ENCODE results near the gene TRMO. TPM values are rescaled to one million over a fixed set of nuclear protein-coding genes. Genes with fewer than 3 reads are reported as not detected.
"Not testable (repeated sequence)": the region's sequence is repeated elsewhere in the genome, so short reads cannot be mapped to it uniquely, and the experiment has no call there.

Gene TRMO
- polyA plus RNA-seq, 1 donor = 19.3 TPM

DNA sequence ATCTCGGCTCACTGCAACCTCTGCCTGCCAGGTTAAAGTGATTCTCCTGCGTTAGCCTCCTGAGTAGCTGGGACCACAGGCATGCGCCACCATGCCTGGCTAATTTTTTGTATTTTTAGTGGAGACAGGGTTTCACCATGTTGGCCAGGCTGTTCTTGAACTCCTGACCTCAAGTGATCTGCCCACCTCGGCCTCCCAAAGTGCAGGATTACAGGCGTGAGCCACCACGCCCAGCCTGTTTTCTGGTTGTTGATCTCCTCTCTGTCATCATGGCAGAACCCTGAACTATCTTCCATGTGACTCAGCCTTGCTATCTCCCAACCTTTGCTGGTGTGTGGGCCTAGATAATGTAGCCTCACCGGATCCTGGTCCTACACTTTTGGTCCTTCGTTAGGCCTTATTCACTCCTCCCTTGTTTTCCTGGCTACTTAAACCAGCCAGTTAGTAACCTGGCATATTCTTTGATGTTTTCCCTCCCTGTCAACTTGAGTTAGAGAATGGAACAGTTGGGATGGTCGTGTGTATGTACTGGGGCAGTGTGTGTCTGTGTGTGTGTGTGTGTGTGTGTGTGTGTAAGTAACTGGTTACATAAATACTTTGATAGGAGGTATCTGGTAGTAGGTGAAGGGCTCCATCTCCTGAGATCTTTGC, 38.5 kb upstream of the TRMO start:
- WGBS (ENCODE audit: insufficient coverage, low lambda C conversion rate) = no CpG with 5 or more reads among the region's 9 CpGs
- not testable (repeated sequence) for H3K9me3 ChIP-seq (ENCODE audit: control insufficient read depth, low read depth, low read length); H3K4me1 ChIP-seq (ENCODE audit: control insufficient read depth, insufficient read depth, low read length); H3K36me3 ChIP-seq (ENCODE audit: control insufficient read depth, insufficient read depth, low read length); H3K27me3 ChIP-seq (ENCODE audit: control insufficient read depth, insufficient read depth, low read length); H3K4me3 ChIP-seq (ENCODE audit: low read length); H3K27ac ChIP-seq (ENCODE audit: low read length)
- peak in 1 of 2 donors; percentile 15 for DNase-seq

DNA sequence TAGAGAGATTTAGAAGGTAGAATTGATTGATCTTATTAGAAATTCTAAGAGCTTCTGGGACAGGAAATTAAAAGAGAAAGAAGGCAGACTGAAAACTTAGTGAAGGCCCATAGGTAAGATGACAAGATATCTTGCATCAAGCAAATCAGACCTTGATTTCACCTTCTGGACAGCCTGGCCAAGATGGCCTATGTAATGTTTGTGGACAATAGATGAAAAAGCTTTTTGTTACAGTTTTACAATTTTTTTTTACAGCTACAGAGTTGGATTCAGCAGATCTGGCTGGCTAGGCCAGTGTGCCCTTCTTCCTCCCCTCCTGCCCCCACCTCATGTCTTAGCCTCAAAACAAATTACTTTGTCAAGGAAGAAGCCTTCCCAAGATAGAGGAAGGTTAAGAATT, 37.3 kb upstream of the TRMO start:
- Histone ChIP-seq H3K36me3 (ENCODE audit: control insufficient read depth, insufficient read depth, low read length) (no peaks in the 10 kb centered on the region), H3K4me3 (ENCODE audit: low read length) (no peak overlapping the region), H3K4me1 (ENCODE audit: control insufficient read depth, insufficient read depth, low read length) (no peaks in the 10 kb centered on the region), H3K27me3 (ENCODE audit: control insufficient read depth, insufficient read depth, low read length) (no peaks in the 10 kb centered on the region), H3K27ac (ENCODE audit: low read length) (no peak overlapping the region), H3K9me3 (ENCODE audit: control insufficient read depth, low read depth, low read length) (no peaks in the 10 kb centered on the region)
- no peak for DNase-seq

DNA sequence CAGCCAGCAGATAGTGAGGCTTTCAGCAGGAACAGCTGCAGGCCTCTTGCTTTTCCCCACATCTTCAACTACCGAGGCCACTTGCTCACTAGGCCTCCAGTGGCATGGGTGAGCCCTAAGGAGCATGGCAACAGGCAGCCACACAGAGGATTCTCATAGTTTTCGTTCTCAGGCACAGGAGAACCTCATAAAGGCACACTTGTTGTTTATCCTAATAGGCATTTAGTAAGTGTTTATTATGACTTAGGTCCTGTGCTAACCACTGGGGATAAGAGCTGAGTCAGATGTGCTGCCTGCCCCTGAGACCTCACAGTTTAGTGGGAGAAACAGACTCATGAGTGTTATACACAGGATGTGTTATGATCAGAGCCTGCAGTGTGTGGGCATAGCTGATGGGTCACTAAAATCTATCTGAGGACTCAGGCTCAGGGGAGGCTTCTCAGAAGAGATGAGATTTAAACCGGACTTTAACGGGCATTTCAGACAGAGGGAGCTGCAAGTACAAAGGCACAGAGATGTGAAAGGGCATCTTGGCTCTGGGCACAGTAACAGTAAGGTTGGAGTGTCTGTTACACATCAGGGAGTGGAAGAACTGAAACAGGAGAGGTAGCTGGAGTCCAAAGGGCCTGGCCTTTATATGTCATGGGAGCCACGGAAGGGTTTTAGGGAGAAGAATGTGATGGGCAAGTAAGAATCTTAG, 36.7 kb upstream of the TRMO start:
- DNase-seq = no peak
- Histone ChIP-seq H3K36me3 (ENCODE audit: control insufficient read depth, insufficient read depth, low read length) (no peaks in the 10 kb centered on the region), H3K27ac (ENCODE audit: low read length) (no peak overlapping the region), H3K4me3 (ENCODE audit: low read length) (no peak overlapping the region), H3K4me1 (ENCODE audit: control insufficient read depth, insufficient read depth, low read length) (no peaks in the 10 kb centered on the region), H3K9me3 (ENCODE audit: control insufficient read depth, low read depth, low read length) (no peaks in the 10 kb centered on the region), H3K27me3 (ENCODE audit: control insufficient read depth, insufficient read depth, low read length) (no peaks in the 10 kb centered on the region)
- WGBS (ENCODE audit: insufficient coverage, low lambda C conversion rate) = 93% methylated on average over 2 of the region's 5 CpGs

DNA sequence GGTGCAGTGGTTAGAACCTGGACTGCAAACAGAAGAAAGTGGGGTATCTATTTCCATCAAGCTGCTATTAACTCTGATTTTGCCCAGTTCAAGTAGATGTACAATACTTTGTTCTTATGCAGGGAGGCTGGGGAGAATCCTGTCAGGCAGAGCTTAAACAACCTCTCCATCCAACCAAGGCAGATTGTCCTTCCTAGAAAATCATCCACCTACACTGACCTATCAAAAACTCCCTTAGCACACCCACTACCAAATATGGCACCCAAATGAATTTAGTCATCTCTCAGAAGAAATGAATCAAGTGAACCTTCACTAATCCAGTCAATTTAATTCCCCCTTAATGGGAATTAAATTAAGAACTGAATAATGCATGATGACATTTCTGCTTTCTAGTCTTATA, 34.0 kb upstream of the TRMO start:
- no peaks in the 10 kb centered on the region for H3K9me3 ChIP-seq (ENCODE audit: control insufficient read depth, low read depth, low read length)
- H3K4me3 ChIP-seq (ENCODE audit: low read length) = no peak overlapping the region
- no peaks in the 10 kb centered on the region for H3K36me3 ChIP-seq (ENCODE audit: control insufficient read depth, insufficient read depth, low read length)
- no peaks in the 10 kb centered on the region for H3K4me1 ChIP-seq (ENCODE audit: control insufficient read depth, insufficient read depth, low read length)
- H3K27ac ChIP-seq (ENCODE audit: low read length) = no peak overlapping the region
- H3K27me3 ChIP-seq (ENCODE audit: control insufficient read depth, insufficient read depth, low read length) = no peaks in the 10 kb centered on the region
- no peak for DNase-seq

DNA sequence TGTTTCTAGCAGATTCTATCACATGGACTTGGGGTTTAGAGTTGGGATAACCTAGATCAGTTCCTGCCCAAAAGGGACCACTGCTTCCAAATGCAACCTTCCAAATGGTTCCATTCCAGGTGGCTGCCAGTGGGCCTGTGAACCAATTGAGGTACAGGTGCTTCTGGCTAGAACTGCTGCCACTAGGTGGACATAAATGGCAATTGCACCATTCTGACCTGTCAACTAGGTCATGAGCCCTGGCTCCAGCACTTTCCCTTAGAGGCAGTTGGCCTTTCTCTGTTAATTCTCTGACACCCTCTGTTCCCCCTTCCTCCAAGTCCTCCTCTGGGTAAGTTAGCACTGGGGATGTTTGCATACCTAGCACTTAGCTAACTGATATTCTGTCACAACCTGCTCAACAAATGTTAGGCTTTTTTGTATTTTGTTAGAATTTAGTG, 32.3 kb upstream of the TRMO start:
- Histone ChIP-seq H3K9me3 (ENCODE audit: control insufficient read depth, low read depth, low read length) (peaks cover 4% of the 10 kb centered on the region), H3K36me3 (ENCODE audit: control insufficient read depth, insufficient read depth, low read length) (no peaks in the 10 kb centered on the region), H3K4me3 (ENCODE audit: low read length) (no peak overlapping the region), H3K27me3 (ENCODE audit: control insufficient read depth, insufficient read depth, low read length) (no peaks in the 10 kb centered on the region), H3K4me1 (ENCODE audit: control insufficient read depth, insufficient read depth, low read length) (no peaks in the 10 kb centered on the region), H3K27ac (ENCODE audit: low read length) (no peak overlapping the region)
- DNase-seq = peak; percentile 16 to 36

DNA sequence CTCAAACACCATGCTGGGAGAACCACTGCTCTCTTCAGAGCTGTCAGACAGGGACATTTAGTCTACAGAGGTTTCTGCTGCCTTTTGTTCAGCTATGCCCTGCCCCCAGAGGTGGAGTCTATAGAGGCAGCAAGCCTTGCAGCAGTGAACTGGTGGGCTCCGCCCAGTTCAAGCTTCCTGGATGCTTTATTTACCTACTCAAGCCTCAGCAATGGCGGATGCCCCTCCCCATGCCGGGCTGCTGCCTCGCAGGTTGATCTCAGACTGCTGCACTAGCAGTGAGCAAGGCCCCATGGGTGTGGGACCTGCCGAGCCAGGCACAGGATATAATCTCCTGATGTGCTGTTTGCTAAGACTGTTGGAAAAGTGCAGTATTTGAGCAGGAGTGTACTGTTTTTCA, 28.6 kb upstream of the TRMO start:
- not testable (repeated sequence) for H3K36me3 ChIP-seq (ENCODE audit: control insufficient read depth, insufficient read depth, low read length); H3K27me3 ChIP-seq (ENCODE audit: control insufficient read depth, insufficient read depth, low read length); H3K4me1 ChIP-seq (ENCODE audit: control insufficient read depth, insufficient read depth, low read length); H3K27ac ChIP-seq (ENCODE audit: low read length); DNase-seq; H3K4me3 ChIP-seq (ENCODE audit: low read length); H3K9me3 ChIP-seq (ENCODE audit: control insufficient read depth, low read depth, low read length)
- no CpG with 5 or more reads among the region's 5 CpGs for WGBS (ENCODE audit: insufficient coverage, low lambda C conversion rate)

DNA sequence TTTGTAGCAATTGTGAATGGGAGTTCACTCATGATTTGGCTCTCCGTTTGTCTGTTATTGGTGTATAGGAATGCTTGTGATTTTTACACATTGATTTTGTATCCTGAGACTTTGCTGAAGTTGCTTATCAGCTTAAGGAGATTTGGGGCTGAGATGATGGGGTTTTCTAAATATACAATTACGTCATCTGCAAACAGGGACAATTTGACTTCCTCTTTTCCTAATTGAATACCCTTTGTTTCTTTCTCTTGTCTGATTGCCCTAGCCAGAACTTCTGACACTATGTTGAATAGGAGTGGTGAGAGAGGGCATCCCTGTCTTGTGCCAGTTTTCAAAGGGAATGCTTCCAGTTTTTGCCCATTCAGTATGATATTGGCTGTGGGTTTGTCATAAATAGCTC, 24.8 kb upstream of the TRMO start:
- not testable (repeated sequence) for H3K36me3 ChIP-seq (ENCODE audit: control insufficient read depth, insufficient read depth, low read length); DNase-seq; H3K27me3 ChIP-seq (ENCODE audit: control insufficient read depth, insufficient read depth, low read length); H3K4me1 ChIP-seq (ENCODE audit: control insufficient read depth, insufficient read depth, low read length); H3K27ac ChIP-seq (ENCODE audit: low read length); H3K4me3 ChIP-seq (ENCODE audit: low read length); H3K9me3 ChIP-seq (ENCODE audit: control insufficient read depth, low read depth, low read length)
- WGBS (ENCODE audit: insufficient coverage, low lambda C conversion rate) = no CpG with 5 or more reads among the region's 2 CpGs

DNA sequence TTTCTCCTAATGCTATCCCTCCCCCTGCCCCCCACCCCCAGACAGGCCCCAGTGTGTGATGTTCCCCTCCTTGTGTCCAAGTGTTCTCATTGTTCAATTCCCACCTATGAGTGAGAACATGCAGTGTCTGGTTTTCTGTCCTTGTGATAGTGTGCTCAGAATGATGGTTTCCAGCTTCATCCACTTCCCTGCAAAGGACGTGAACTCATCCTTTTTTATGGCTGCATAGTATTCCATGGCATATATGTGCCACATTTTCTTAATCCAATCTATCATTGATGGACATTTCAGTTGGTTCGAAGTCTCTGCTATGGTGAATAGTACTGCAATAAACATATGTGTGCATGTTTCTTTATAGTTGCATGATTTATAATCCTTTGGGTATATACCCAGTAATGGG, 23.2 kb upstream of the TRMO start:
- not testable (repeated sequence) for H3K9me3 ChIP-seq (ENCODE audit: control insufficient read depth, low read depth, low read length)

DNA sequence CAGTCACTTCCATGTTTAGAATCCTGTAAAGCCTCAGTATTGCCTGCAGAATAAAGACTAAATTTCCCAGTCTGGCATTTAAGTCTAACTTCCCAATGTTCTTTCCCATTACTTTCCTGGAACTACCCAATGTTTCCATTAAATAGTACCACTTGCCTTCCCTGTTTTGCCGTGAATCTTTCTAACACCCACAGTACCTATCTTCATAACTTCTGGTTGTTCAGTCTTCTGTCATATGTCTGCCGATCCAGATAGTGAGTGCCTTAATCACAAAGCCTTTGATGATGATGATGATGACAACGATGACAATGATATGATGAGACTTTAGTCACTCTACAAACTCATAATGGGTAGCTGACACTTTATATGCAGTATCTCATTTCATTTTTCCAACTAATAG, 22.3 kb upstream of the TRMO start:
- H3K9me3 ChIP-seq (ENCODE audit: control insufficient read depth, low read depth, low read length) = no peaks in the 10 kb centered on the region
- WGBS (ENCODE audit: insufficient coverage, low lambda C conversion rate) = 100% methylated on average over 1 of the region's 3 CpGs
- DNase-seq = no peak
- no peak overlapping the region for H3K4me3 ChIP-seq (ENCODE audit: low read length)
- H3K4me1 ChIP-seq (ENCODE audit: control insufficient read depth, insufficient read depth, low read length) = no peaks in the 10 kb centered on the region
- H3K36me3 ChIP-seq (ENCODE audit: control insufficient read depth, insufficient read depth, low read length) = no peaks in the 10 kb centered on the region
- peaks cover 20% of the 10 kb centered on the region for H3K27me3 ChIP-seq (ENCODE audit: control insufficient read depth, insufficient read depth, low read length)
- H3K27ac ChIP-seq (ENCODE audit: low read length) = no peak overlapping the region

More for the DNA sequence above, 23.2 kb upstream of the TRMO start:
- no CpG with 5 or more reads among the region's 2 CpGs for WGBS (ENCODE audit: insufficient coverage, low lambda C conversion rate)
- not testable (repeated sequence) for DNase-seq; H3K4me1 ChIP-seq (ENCODE audit: control insufficient read depth, insufficient read depth, low read length); H3K27ac ChIP-seq (ENCODE audit: low read length); H3K4me3 ChIP-seq (ENCODE audit: low read length); H3K36me3 ChIP-seq (ENCODE audit: control insufficient read depth, insufficient read depth, low read length)
- H3K27me3 ChIP-seq (ENCODE audit: control insufficient read depth, insufficient read depth, low read length) = peaks cover 15% of the 10 kb centered on the region

DNA sequence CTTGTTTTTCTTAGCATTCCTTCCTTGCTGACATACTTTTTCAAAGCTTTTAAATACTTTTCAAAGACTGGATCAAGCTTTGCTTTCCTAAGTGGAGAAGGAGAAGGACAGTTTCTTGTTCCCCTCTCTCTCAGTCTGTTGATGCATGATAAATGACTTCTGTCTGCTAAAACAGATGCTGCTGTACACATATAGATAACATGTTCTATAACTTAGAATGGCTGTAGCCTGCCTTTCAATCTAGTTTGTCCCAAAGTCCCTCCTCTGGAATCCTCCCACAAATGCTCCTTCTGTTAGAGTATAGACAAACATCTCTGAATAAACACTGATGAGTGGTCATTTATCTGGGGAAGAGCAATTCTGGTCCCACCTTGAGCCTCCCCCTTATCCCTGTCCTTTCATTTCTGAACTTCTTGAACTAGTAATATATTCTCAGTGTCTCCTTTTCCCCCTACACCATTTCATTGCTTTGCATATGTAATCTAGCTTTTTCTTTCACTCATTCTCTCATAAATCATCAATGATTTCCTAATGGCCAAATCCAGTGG, 21.1 kb upstream of the TRMO start:
- no peak for DNase-seq
- peaks cover 20% of the 10 kb centered on the region for H3K27me3 ChIP-seq (ENCODE audit: control insufficient read depth, insufficient read depth, low read length)
- no peaks in the 10 kb centered on the region for H3K9me3 ChIP-seq (ENCODE audit: control insufficient read depth, low read depth, low read length)
- no peaks in the 10 kb centered on the region for H3K36me3 ChIP-seq (ENCODE audit: control insufficient read depth, insufficient read depth, low read length)
- no peaks in the 10 kb centered on the region for H3K4me1 ChIP-seq (ENCODE audit: control insufficient read depth, insufficient read depth, low read length)
- no peak overlapping the region for H3K27ac ChIP-seq (ENCODE audit: low read length)
- no peak overlapping the region for H3K4me3 ChIP-seq (ENCODE audit: low read length)

DNA sequence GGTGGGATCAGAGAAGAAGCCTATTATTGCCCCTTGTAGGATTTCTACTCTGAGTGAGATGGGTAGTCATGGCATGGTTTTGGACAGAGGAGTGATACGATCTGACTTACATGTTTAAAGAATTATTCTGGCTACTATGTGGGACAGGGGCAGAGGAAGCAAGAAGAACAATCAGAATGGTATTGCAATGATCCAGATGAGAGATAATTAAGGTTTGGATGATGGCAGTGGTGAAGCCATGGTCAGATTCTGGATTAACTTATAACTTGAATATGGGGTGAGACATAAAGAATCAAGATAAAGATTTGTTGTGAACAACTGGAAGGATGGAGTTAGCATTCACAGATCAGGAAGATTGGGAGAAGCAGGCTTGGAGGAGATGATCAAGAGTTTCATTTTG, 19.0 kb upstream of the TRMO start:
- Histone ChIP-seq H3K4me1 (ENCODE audit: control insufficient read depth, insufficient read depth, low read length) (no peaks in the 10 kb centered on the region), H3K27me3 (ENCODE audit: control insufficient read depth, insufficient read depth, low read length) (peaks cover 29% of the 10 kb centered on the region), H3K36me3 (ENCODE audit: control insufficient read depth, insufficient read depth, low read length) (no peaks in the 10 kb centered on the region), H3K27ac (ENCODE audit: low read length) (no peak overlapping the region), H3K4me3 (ENCODE audit: low read length) (no peak overlapping the region), H3K9me3 (ENCODE audit: control insufficient read depth, low read depth, low read length) (no peaks in the 10 kb centered on the region)
- no CpG with 5 or more reads among the region's 1 CpG for WGBS (ENCODE audit: insufficient coverage, low lambda C conversion rate)
- no peak for DNase-seq
